Stimulated activated CD4-positive, alpha-beta T cell treated with anti-CD3 and anti-CD28 coated beads, TNF-alpha, amount 100 ng/mL, for 1 hour (primary cell): ENCODE results near the gene KIFBP.

Experiments used
- DNase-seq, 3 donors: peaks; one replicate each; pipeline ENCODE4 v3.0.0-alpha.2; 2020; ENCODE audit warnings: low read depth in 3 of 3, low spot score in 1 of 3

KIFBP gene

GRCh38 chr10:69049566-69049961 lies 61.0 kb downstream of the KIFBP start:
- DNase-seq = no peak

GRCh38 chr10:69051303-69051702 lies 62.7 kb downstream of the KIFBP start:
- DNase-seq = no peak

GRCh38 chr10:69051710-69052487 lies 63.3 kb downstream of the KIFBP start:
- DNase-seq = no peak

GRCh38 chr10:69052736-69053135 lies 64.1 kb downstream of the KIFBP start:
- DNase-seq = no peak

- no peak for DNase-seq
These were observed 66.6 kb downstream of the KIFBP start for GRCh38 chr10:69055241-69055640.

GRCh38 chr10:69056129-69056528 lies 67.5 kb downstream of the KIFBP start:
- no peak for DNase-seq

- DNase-seq = no peak
These were observed 68.1 kb downstream of the KIFBP start for GRCh38 chr10:69056536-69057260.

GRCh38 chr10:69057261-69057950 lies 68.8 kb downstream of the KIFBP start:
- DNase-seq = no peak

- no peak for DNase-seq
These were observed 69.3 kb downstream of the KIFBP start for GRCh38 chr10:69057951-69058297.

- DNase-seq = no peak
These were observed 71.7 kb downstream of the KIFBP start for GRCh38 chr10:69060127-69060798.

GRCh38 chr10:69061305-69062161 lies 72.9 kb downstream of the KIFBP start:
- no peak for DNase-seq

- no peak for DNase-seq
These were observed 74.3 kb downstream of the KIFBP start for GRCh38 chr10:69062901-69063300.

- DNase-seq = no peak
These were observed 76.2 kb downstream of the KIFBP start for GRCh38 chr10:69064762-69065328.

- DNase-seq = no peak
These were observed 77.1 kb downstream of the KIFBP start for GRCh38 chr10:69065406-69066361.
